GM12874 (cell line): ENCODE measurements around the gene NMNAT2.
A peak's percentile ranks its signal among the peaks of the same experiment; 100 is the strongest.

ENCODE experiments used
- CTCF ChIP-seq: IDR thresholded peaks from 2 replicates; pipeline ENCODE4 v1.5.1; 2011; ENCODE audit warnings: low read depth, mild to moderate bottlenecking, control low read depth, low read length, moderate library complexity; ENCODE audit not compliant: insufficient read depth

The NMNAT2 gene

GRCh38 chr1:183283286-183283685 lies 134.9 kb downstream of the NMNAT2 start:
- no peak for TF ChIP-seq CTCF

- TF ChIP-seq CTCF: no peak
Measured at GRCh38 chr1:183282101-183282855, 135.9 kb downstream of the NMNAT2 start.

GRCh38 chr1:183281553-183282091 lies 136.6 kb downstream of the NMNAT2 start:
- TF ChIP-seq CTCF: peak; percentile 84

- TF ChIP-seq CTCF: no peak
Measured at GRCh38 chr1:183281039-183281438, 137.1 kb downstream of the NMNAT2 start.

GRCh38 chr1:183279835-183280234 lies 138.3 kb downstream of the NMNAT2 start:
- TF ChIP-seq CTCF: no peak

GRCh38 chr1:183278739-183279591 lies 139.2 kb downstream of the NMNAT2 start:
- TF ChIP-seq CTCF: no peak

GRCh38 chr1:183277821-183278738 lies 140.1 kb downstream of the NMNAT2 start:
- TF ChIP-seq CTCF: no peak
